ENCODE data around the gene NUP85. TPM values are rescaled to one million over a fixed set of nuclear protein-coding genes. Genes with fewer than 3 reads are reported as not detected.

The NUP85 gene
- total and polyA plus RNA-seq, 2 donors (not counting 3 experiments of a cell fraction or from before 2014, with no cell fraction given) = 105 to 120 TPM

DNA sequence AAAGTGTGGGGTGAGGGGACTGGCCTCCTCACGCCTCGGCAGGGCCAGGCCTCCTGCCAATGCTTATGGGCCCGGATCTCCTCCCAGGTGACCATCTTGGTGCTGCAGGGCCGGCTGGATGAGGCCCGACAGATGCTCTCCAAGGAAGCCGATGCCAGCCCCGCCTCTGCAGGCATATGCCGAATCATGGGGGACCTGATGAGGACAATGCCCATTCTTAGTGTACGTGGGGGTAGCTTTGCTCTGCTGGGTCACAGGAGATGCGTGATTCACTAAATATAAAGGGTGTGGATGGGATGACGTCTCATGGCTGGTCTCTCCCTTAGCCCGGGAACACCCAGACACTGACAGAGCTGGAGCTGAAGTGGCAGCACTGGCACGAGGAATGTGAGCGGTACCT, 19.5 kb downstream of the NUP85 start:
- ChIA-PET CTCF (interaction anchor here (1.6 kb wide), 1 partner anchor 46 kb away, joined by 6 read pairs; the partner anchor contains the start of gene MIF4GD), POLR2A (interaction anchor here (0.5 to 0.6 kb wide), 2 partner anchors 14 to 18 kb away, joined by 3 read pairs; no protein-coding TSS in a partner anchor)
- TF ChIP-seq MYC (IDR thresholded peaks at IDR 0.05; ENCODE audit: low read depth, low read length) (no peak), POLR2A (IDR thresholded peaks at IDR 0.05; ENCODE audit: low read depth, low read length) (no peak), POLR2AphosphoS5 (IDR thresholded peaks at IDR 0.05; ENCODE audit: insufficient read depth, low read depth, low read length) (no peak), JUN (IDR thresholded peaks at IDR 0.05; ENCODE audit: borderline replicate concordance, insufficient read depth, insufficient read length, low read depth) (no peak), FOS (IDR thresholded peaks at IDR 0.05; ENCODE audit: borderline replicate concordance, insufficient read depth, low read length) (no peak), GATA2 (IDR thresholded peaks at IDR 0.05; ENCODE audit: insufficient read depth, insufficient read length, low read depth, low read length) (no peak), EZH2 (IDR thresholded peaks at IDR 0.05; ENCODE audit: borderline replicate concordance, low read depth, low read length, severe bottlenecking) (no peak)
- TF ChIP-seq, protein P1, sequence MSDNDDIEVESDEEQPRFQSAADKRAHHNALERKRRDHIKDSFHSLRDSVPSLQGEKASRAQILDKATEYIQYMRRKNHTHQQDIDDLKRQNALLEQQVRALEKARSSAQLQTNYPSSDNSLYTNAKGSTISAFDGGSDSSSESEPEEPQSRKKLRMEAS (IDR thresholded peaks at IDR 0.05; ENCODE audit: insufficient read depth, insufficient read length) = no peak
- TF ChIP-seq, protein P2, sequence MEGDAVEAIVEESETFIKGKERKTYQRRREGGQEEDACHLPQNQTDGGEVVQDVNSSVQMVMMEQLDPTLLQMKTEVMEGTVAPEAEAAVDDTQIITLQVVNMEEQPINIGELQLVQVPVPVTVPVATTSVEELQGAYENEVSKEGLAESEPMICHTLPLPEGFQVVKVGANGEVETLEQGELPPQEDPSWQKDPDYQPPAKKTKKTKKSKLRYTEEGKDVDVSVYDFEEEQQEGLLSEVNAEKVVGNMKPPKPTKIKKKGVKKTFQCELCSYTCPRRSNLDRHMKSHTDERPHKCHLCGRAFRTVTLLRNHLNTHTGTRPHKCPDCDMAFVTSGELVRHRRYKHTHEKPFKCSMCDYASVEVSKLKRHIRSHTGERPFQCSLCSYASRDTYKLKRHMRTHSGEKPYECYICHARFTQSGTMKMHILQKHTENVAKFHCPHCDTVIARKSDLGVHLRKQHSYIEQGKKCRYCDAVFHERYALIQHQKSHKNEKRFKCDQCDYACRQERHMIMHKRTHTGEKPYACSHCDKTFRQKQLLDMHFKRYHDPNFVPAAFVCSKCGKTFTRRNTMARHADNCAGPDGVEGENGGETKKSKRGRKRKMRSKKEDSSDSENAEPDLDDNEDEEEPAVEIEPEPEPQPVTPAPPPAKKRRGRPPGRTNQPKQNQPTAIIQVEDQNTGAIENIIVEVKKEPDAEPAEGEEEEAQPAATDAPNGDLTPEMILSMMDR (IDR thresholded peaks at IDR 0.05; ENCODE audit: extremely low read depth in 1 of 2, insufficient read depth in 1 of 2, low read depth in 1 of 2, low read length in 2 of 2) = no peak
- Histone ChIP-seq H3K9me3 (replicated peaks; ENCODE audit: control insufficient read depth, insufficient read depth, low read length) (no peaks in the 10 kb centered on the region), H3K27ac (ENCODE audit: insufficient read depth, low read depth, low read length) (no peak overlapping the region), H3K36me3 (ENCODE audit: control insufficient read depth in 2 of 2, extremely low read depth in 1 of 2, insufficient read depth in 2 of 2, low read length in 2 of 2) (peaks cover 8 to 29% of the 10 kb centered on the region in 2 experiments), H3K27me3 (ENCODE audit: control insufficient read depth in 2 of 2, insufficient read depth in 2 of 2, low read length in 2 of 2) (no peaks in the 10 kb centered on the region), H2AFZ (ENCODE audit: low read depth, low read length) (no peak overlapping the region), H3K4me3 (replicated peaks in 1 of 3; ENCODE audit: insufficient read depth in 1 of 3, low read depth in 1 of 3, low read length in 3 of 3) (no peak overlapping the region), H3K4me2 (ENCODE audit: insufficient read depth, low read length) (no peak overlapping the region), H3K79me2 (ENCODE audit: control insufficient read depth, insufficient read depth, low read length) (no peaks in the 10 kb centered on the region), H3K9ac (replicated peaks; ENCODE audit: extremely low read depth, insufficient read depth, low read length) (no peak overlapping the region), H3K9me1 (replicated peaks; ENCODE audit: control insufficient read depth, extremely low read depth, insufficient read depth, low read length) (no peaks in the 10 kb centered on the region), H3K4me1 (ENCODE audit: control insufficient read depth, extremely low read depth, insufficient read depth, low read length) (no peaks in the 10 kb centered on the region), H4K20me1 (replicated peaks; ENCODE audit: control insufficient read depth, extremely low read depth, insufficient read depth, low read length) (no peaks in the 10 kb centered on the region)
- dilution Hi-C loops (cut with MboI; ENCODE audit: extremely low pct_ligation_motif_present, low sequenced_read_pairs) = no loop called here
- no TSS peak for BruUV-seq (replicated peaks)
- intact Hi-C loops (cut with micrococcal nuclease) = no loop called here
- FAIRE-seq = no peak
- no peak for DNase-seq (ENCODE audit: low read depth, low spot score)
